Adrenal gland (tissue), 5 donors: ENCODE results near the gene ELN.

Experiments used
- CTCF ChIP-seq, 6 experiments: fragments of 450-650 bp in 4 of 6; fragments of 200-600 bp in 2 of 6; sonication (generic) in 1 of 6; IDR thresholded peaks; 1 replicate in 5 of 6; 2 replicates in 1 of 6; pipeline versions ENCODE4 v1.5.1 to v1.8.0; 2016 to 2021; ENCODE audit warnings: antibody characterized with exemption in 6 of 6, mild to moderate bottlenecking in 2 of 6, moderate library complexity in 1 of 6
- POLR2A ChIP-seq, 2 donors: fragments of 450-650 bp; IDR thresholded peaks; one replicate each; pipeline ENCODE4 v1.6.1; 2017; ENCODE audit warnings: antibody characterized with exemption in 2 of 2, mild to moderate bottlenecking in 2 of 2, moderate library complexity in 1 of 2
- donor health status: DM: no; HTN: no; CAD: no.

- no peak for TF ChIP-seq CTCF (IDR thresholded peaks at IDR 0.05)
- no peak for TF ChIP-seq POLR2A (IDR thresholded peaks at IDR 0.05)
These were observed 10.8 kb upstream of the ELN start for GRCh38 chr7:74017125-74017524.
